Testis (tissue), 3 donors: ENCODE measurements around the gene TPRN. TPM values are rescaled to one million over a fixed set of nuclear protein-coding genes. Genes with fewer than 3 reads are reported as not detected.
"Not testable (repeated sequence)": the region's sequence is repeated elsewhere in the genome, so short reads cannot be mapped to it uniquely, and the experiment has no call there.

Source experiments
- DNase-seq: peaks from one replicate; pipeline ENCODE4 v3.0.0-alpha.2; 2019
- H3K27ac ChIP-seq, 2 donors: fragments of 200-600 bp; sonication (generic); one replicate each; pipeline ENCODE4 v1.5.1; 2019
- H3K27me3 ChIP-seq: fragments of 200-600 bp; sonication (generic); one replicate; pipeline ENCODE4 v1.5.1; 2019
- H3K36me3 ChIP-seq: fragments of 200-600 bp; sonication (generic); one replicate; pipeline ENCODE4 v1.5.1; 2017; ENCODE audit warnings: low read depth; ENCODE audit errors: missing control alignments
- H3K4me1 ChIP-seq: fragments of 200-600 bp; sonication (generic); one replicate; pipeline ENCODE4 v1.5.1; 2019
- H3K4me3 ChIP-seq, 2 donors: fragments of 200-600 bp; sonication (generic); one replicate each; pipeline ENCODE4 v1.5.1; 2017 to 2019
- H3K9me3 ChIP-seq: fragments of 200-600 bp; sonication (generic); one replicate; pipeline ENCODE4 v1.5.1; 2017
- POLR2A ChIP-seq: fragments of 450-650 bp; IDR thresholded peaks from one replicate; pipeline ENCODE4 v1.6.1; 2017; ENCODE audit warnings: antibody characterized with exemption, mild to moderate bottlenecking, moderate library complexity
- WGBS, 2 donors: methylation state at CpG; one replicate each; pipeline ENCODE4 v1.1.5; 2018; 5-methylcytosine and 5-hydroxymethylcytosine counted together
- intact Hi-C: fragments of 100-400 bp; cut with DNase I; formaldehyde crosslinking; loops from one replicate; pipeline ENCODE4 v1.15.1; 2023; ENCODE audit warnings: low total_unique reads
- polyA plus RNA-seq: library from polyadenylated mRNA; stranded (reverse); fragments of 350-450 nt; fragmentation: Illumina TruSeq; extraction: RNeasy Lipid Tissue Mini Kit (QIAGEN cat#74804); gene quantifications from one replicate; pipeline ENCODE4 v1.2.3, GENCODE V29; 2014; ENCODE audit warnings: low read depth, low replicate concordance; ENCODE audit not compliant: insufficient read depth
- total RNA-seq, 2 donors: library from RNA; depleted of rRNA; stranded (reverse); fragments of >200 nt; gene quantifications; one replicate each; pipeline ENCODE4 v1.2.3, GENCODE V29; 2016
- TF ChIP-seq, protein P1 (sequence below), 3 experiments: fragments of 450-650 bp in 2 of 3; fragments of 200-600 bp in 1 of 3; sonication (generic) in 1 of 3; IDR thresholded peaks; one replicate each; pipeline ENCODE4 v1.5.1; 2016 to 2019; ENCODE audit warnings: antibody characterized with exemption in 3 of 3, mild to moderate bottlenecking in 2 of 3, moderate library complexity in 1 of 3

Gene TPRN
- total and polyA plus RNA-seq, 3 donors from 2014 or later: 17.2 to 35.2 (median 25.9) TPM

DNA sequence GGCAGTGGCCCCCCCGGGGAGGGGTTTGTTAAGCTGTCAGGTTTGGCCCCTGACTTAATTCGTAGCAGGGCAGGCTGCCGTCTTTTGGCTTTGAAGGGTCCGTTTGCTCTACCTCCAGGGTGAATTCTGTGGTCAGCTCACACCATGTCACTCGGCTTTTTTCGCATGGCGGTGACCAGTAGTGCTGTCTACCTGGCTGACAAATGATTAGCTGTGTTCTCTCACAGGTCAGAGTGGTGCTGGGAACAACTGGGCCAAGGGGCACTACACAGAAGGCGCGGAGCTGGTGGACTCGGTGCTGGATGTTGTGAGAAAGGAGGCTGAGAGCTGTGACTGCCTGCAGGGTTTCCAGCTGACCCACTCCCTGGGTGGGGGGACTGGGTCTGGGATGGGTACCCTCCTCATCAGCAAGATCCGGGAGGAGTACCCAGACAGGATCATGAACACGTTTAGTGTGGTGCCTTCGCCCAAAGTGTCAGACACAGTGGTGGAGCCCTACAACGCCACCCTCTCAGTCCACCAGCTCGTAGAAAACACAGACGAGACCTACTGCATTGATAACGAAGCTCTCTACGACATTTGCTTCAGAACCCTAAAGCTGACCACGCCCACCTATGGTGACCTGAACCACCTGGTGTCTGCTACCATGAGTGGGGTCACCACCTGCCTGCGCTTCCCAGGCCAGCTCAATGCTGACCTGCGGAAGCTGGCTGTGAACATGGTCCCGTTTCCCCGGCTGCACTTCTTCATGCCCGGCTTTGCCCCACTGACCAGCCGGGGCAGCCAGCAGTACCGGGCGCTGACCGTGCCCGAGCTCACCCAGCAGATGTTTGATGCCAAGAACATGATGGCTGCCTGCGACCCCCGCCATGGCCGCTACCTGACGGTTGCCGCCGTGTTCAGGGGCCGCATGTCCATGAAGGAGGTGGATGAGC is 42.0 kb upstream of the TPRN start:
- H3K9me3 ChIP-seq: no peaks in the 10 kb centered on the region
- H3K36me3 ChIP-seq: no peaks in the 10 kb centered on the region
- H3K27ac ChIP-seq: peak overlapping the region; percentile 44 to 94
- H3K4me1 ChIP-seq: peaks cover 37% of the 10 kb centered on the region
- DNase-seq: no peak
- WGBS, 2 donors: 65 to 72% methylated on average over 19 to 36 of the region's 36 CpGs
- peak overlapping the region; percentile 88 to 90 for H3K4me3 ChIP-seq
- TF ChIP-seq, protein P1, sequence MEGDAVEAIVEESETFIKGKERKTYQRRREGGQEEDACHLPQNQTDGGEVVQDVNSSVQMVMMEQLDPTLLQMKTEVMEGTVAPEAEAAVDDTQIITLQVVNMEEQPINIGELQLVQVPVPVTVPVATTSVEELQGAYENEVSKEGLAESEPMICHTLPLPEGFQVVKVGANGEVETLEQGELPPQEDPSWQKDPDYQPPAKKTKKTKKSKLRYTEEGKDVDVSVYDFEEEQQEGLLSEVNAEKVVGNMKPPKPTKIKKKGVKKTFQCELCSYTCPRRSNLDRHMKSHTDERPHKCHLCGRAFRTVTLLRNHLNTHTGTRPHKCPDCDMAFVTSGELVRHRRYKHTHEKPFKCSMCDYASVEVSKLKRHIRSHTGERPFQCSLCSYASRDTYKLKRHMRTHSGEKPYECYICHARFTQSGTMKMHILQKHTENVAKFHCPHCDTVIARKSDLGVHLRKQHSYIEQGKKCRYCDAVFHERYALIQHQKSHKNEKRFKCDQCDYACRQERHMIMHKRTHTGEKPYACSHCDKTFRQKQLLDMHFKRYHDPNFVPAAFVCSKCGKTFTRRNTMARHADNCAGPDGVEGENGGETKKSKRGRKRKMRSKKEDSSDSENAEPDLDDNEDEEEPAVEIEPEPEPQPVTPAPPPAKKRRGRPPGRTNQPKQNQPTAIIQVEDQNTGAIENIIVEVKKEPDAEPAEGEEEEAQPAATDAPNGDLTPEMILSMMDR (IDR thresholded peaks at IDR 0.05): no peak
- no peaks in the 10 kb centered on the region for H3K27me3 ChIP-seq
- intact Hi-C loops: no loop called here

DNA sequence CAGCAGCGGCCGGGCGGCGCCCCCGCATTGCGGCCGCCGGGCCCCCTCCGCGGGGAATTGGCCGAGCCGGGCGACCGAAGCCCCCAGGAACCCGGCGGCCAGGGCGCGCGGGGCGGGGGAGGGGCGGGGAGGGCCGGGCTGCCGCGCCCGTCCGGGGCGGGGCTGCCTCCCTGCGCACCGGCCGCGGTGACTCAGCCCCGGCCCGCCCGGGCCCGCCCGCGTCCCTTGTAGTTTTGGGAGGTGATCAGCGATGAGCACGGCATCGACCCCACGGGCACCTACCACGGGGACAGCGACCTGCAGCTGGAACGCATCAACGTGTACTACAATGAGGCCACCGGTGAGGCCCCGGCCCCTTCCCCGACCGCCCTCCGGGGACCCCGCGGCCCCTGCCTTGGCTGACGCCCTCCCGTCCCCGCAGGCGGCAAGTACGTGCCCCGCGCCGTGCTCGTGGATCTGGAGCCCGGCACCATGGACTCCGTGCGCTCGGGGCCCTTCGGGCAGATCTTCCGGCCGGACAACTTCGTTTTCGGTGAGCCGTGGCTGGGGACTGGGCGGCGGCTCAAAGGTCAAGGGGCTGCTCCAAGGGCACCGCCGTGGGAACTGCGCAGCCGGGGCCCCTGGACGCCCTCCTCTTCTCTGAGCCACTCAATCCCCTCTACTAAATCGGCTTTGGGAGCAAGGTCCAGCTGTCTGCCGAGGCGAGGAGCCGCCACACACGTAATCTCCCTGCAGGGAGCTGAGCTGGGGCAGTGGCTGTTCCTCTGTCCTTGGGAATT is 41.1 kb upstream of the TPRN start:
- Histone ChIP-seq H3K27me3 (no peaks in the 10 kb centered on the region), H3K36me3 (no peaks in the 10 kb centered on the region), H3K9me3 (no peaks in the 10 kb centered on the region), H3K4me3 (peak overlapping the region; percentile 88 to 90), H3K27ac (peak overlapping the region; percentile 44 to 94), H3K4me1 (peaks cover 38% of the 10 kb centered on the region)
- DNase-seq: no peak
- TF ChIP-seq, protein P1 (IDR thresholded peaks at IDR 0.05): no peak
- no peak for TF ChIP-seq POLR2A
- WGBS, 2 donors: 1% methylated on average over 60 of the region's 83 CpGs; no CpG with 5 or more reads in 1 of the 2 donors
- intact Hi-C loops: no loop called here

DNA sequence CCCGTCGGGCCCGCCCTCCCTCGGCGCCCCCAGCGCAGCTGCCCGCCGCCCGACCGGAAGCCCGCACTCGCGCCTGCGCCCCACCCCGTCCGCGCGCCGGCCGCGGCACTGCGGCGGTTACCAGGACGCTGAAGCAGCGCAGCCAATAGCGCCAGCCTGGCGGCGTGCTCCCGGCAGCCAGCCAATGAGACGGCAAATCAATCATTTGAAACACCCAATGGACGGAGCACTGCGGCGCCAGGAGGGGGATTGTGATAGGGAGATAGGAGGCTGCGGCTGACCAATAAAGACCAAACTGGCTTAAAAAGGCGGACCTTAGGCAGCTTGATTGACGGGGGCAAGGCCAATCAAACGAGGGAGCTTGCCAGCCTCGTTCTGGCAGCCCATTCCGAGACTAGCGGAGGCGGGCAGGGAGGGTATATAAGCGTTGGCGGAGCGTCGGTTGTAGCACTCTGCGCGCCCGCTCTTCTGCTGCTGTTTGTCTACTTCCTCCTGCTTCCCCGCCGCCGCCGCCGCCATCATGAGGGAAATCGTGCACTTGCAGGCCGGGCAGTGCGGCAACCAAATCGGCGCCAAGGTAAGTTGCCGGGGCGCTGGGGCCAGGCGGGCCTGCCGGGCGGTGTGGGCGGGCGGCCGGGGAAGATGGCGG is 40.4 kb upstream of the TPRN start, which contains the start of gene TUBB4B:
TSS of gene TUBB4B (plus strand) at position 447 of the 649 bp plus-strand sequence. CDS start at position 521, 74 bp downstream.
- DNase-seq: peak; percentile 100
- H3K9me3 ChIP-seq: no peaks in the 10 kb centered on the region
- H3K36me3 ChIP-seq: no peaks in the 10 kb centered on the region
- TF ChIP-seq, protein P1 (IDR thresholded peaks at IDR 0.05): peak in 1 of 3 experiments; percentile 10
- peak; percentile 52 for TF ChIP-seq POLR2A
- 0% methylated on average over 24 to 60 of the region's 67 CpGs for WGBS, 2 donors
- intact Hi-C loops: no loop called here
- H3K27ac ChIP-seq: peak within 1 kb of the TSS; percentile 80 to 94
- peak within 1 kb of the TSS; percentile 88 to 90 for H3K4me3 ChIP-seq
- peaks cover 45% of the 10 kb centered on the region for H3K4me1 ChIP-seq
- no peaks in the 10 kb centered on the region for H3K27me3 ChIP-seq

DNA sequence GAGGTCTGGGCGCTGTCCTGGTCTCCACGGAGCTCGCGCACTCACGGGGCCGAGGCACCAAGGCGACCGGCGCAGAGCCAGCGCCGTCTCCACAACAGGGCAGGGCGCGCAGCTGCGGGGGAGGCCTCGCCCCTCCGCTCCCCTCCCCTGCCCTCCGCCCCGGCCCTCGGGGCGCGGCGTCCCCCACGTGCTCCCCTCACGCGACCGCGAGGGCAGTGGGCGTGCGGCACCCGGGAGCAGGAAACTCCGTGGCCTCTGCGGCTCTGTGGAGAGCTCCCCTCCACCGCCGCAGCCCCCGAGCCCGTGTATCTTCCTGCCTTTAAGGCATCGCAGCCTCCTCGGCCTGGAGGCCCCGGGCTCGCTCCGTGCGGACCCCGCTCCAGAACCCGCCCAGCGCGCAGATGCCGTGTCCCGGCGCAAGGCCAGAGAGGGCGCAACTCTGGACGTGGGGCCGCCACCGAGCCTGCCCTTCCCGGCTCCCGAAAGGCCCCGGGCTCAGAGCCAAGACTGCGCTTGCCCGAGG is 39.8 kb upstream of the TPRN start:
- Histone ChIP-seq H3K4me3 (peak overlapping the region; percentile 70 to 82), H3K36me3 (no peaks in the 10 kb centered on the region), H3K27me3 (no peaks in the 10 kb centered on the region), H3K27ac (peak overlapping the region; percentile 80 to 93), H3K4me1 (peaks cover 45% of the 10 kb centered on the region), H3K9me3 (no peaks in the 10 kb centered on the region)
- intact Hi-C loops: no loop called here
- WGBS, 2 donors: 0 to 1% methylated on average over 2 to 41 of the region's 58 CpGs
- TF ChIP-seq, protein P1 (IDR thresholded peaks at IDR 0.05): no peak
- no peak for TF ChIP-seq POLR2A
- peak; percentile 80 for DNase-seq

DNA sequence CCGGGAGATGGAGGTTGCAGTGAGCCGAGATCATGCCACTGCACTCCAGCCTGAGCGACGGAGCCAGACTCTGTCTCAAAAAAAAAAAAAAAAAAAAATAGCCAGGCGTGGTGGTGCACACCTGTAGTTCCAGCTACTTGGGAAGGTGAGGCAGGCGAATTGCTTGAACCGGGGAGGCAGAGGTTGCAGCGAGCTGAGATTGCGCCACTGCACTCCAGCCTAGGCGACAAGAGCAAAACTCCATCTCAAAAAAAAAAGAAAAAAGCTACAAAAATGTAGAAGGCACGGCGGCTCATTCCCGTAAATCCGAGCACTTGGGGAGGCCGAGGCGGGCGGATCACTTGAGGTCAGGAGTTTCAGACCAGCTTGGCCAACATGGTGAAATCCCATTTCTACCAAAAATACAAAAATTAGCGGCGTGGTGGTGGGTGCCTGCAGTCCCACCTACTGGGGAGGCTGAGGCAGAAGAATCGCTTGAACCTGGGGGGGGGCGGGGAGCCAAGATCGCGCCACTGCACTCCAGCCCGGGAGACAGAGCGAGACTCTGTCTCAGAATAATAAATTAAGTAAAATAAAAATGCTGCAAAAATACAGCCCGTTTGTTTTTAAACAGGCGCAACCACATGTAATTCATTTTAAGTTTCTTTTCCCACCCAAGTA is 39.1 kb upstream of the TPRN start:
- WGBS, 2 donors: 31 to 47% methylated on average over 26 to 27 of the region's 27 CpGs
- Histone ChIP-seq H3K4me1 (peaks cover 45% of the 10 kb centered on the region), H3K4me3 (peak overlapping the region; percentile 70 to 82), H3K27ac (peak overlapping the region; percentile 80 to 93)
- H3K36me3 ChIP-seq, H3K27me3 ChIP-seq, H3K9me3 ChIP-seq, intact Hi-C loops, DNase-seq: not testable (repeated sequence)
